Measurements from ENCODE around the gene IL13RA2. TPM values are rescaled to one million over a fixed set of nuclear protein-coding genes. Genes with fewer than 3 reads are reported as not detected.

Gene IL13RA2, protein sequence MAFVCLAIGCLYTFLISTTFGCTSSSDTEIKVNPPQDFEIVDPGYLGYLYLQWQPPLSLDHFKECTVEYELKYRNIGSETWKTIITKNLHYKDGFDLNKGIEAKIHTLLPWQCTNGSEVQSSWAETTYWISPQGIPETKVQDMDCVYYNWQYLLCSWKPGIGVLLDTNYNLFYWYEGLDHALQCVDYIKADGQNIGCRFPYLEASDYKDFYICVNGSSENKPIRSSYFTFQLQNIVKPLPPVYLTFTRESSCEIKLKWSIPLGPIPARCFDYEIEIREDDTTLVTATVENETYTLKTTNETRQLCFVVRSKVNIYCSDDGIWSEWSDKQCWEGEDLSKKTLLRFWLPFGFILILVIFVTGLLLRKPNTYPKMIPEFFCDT
- total RNA-seq (2012; rRNA removed): under 0.01 and 0.28 TPM in 2 replicates
- polyA plus RNA-seq (2012; rRNA removed): 0.10 and 0.14 TPM in 2 replicates
- polyA plus RNA-seq (2012; cell fraction: cytosol; rRNA removed): not detected in 2 replicates
- polyA plus RNA-seq (2012; cell fraction: nucleus; rRNA removed; ENCODE audit: low replicate concordance): not detected in 2 replicates
- Bru-seq, nascent RNA: percentile 21 among the genes with signal in this experiment
- BruChase-seq, experiment 1, labeled RNA remaining after a 6-hour chase: percentile 12 among the genes with signal in this experiment
- percentile 13 among the genes with signal in this experiment for BruChase-seq, experiment 2, labeled RNA remaining after a 2-hour chase
- long read RNA-seq, partial matches to known transcripts: 1 of 1 reads
- long read RNA-seq, other reads (novel, unspliced or antisense): 0 of 1 reads

DNA sequence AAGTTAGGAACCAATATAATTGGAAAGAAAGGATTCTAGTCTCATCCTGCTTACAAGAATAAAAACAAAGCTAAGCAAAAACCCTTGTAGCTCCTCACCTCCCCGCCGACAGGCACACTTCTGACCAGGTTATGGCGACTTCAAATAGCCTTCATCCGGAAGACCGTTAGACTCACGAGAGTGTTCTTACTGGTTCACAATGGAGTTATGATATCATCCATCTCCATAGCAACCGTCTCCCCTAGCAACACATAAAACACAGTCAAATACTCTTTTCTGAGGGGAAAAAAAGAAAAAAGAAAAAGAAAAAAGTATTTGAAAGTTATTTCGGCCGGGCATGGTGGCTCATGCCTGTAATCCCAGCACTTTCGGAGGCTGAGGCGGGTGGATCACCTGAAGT is at the start of gene IL13RA2:
Gene IL13RA2 (minus strand): TSS at position 162 of the 400 bp plus-strand sequence. CDS start 347 bp downstream, outside the sequence.
- H3K9me3 ChIP-seq (ENCODE audit: control insufficient read depth, insufficient read depth, low read length): no peaks in the 10 kb centered on the region
- no peak within 1 kb of the TSS for H3K27ac ChIP-seq (ENCODE audit: insufficient read depth, low read length)
- ATAC-seq (ENCODE audit: low read depth) (no peak), DNase-seq (no peak)
- no peak within 1 kb of the TSS for H4K5ac ChIP-seq (ENCODE audit: low read depth, low read length)
- H3K4ac ChIP-seq (ENCODE audit: low read depth, low read length): no peak within 1 kb of the TSS
- H2AFZ ChIP-seq (replicated peaks; ENCODE audit: low read length, poor library complexity): no peak within 1 kb of the TSS
- no peaks in the 10 kb centered on the region for H3K79me1 ChIP-seq (ENCODE audit: low read depth in 1 of 2, low read length in 2 of 2)
- no peaks in the 10 kb centered on the region for H3K27me3 ChIP-seq (ENCODE audit: control insufficient read depth, insufficient read depth, low read length)
- no peak within 1 kb of the TSS for H4K91ac ChIP-seq (ENCODE audit: insufficient read depth, low read depth, low read length)
- H2BK20ac ChIP-seq (ENCODE audit: low read depth, low read length): no peak within 1 kb of the TSS
- H3K4me3 ChIP-seq (ENCODE audit: insufficient read depth, low read depth, low read length): no peak within 1 kb of the TSS
- H3K9me1 ChIP-seq (ENCODE audit: insufficient read depth, low read length): no peaks in the 10 kb centered on the region
- no peak within 1 kb of the TSS for H3K23ac ChIP-seq (ENCODE audit: low read depth, low read length)
- H3K56ac ChIP-seq (ENCODE audit: extremely low read depth, insufficient read depth, low read length): no peak within 1 kb of the TSS
- no peak within 1 kb of the TSS for H3K14ac ChIP-seq (replicated peaks; ENCODE audit: low read depth, low read length)
- in situ Hi-C loops (cut with MboI; ENCODE audit: low sequenced_read_pairs) (no loop called here), dilution Hi-C loops (cut with HindIII; ENCODE audit: low sequenced_read_pairs, unreplicated experiment) (no loop called here), intact Hi-C loops (cut with micrococcal nuclease) (loop anchor here (5.0 kb wide), 1 partner anchor 110 kb away; no protein-coding TSS in a partner anchor)
- H4K20me1 ChIP-seq (ENCODE audit: insufficient read depth, low read length): no peaks in the 10 kb centered on the region
- H3K36me3 ChIP-seq (ENCODE audit: control insufficient read depth, insufficient read depth, low read length): no peaks in the 10 kb centered on the region
- TF ChIP-seq MAZ (IDR thresholded peaks at IDR 0.05; ENCODE audit: borderline replicate concordance, low read depth, low read length) (no peak), CEBPB (IDR thresholded peaks at IDR 0.05; ENCODE audit: low read depth, low read length) (no peak), BHLHE40 (IDR thresholded peaks at IDR 0.05; ENCODE audit: low read depth, low read length) (no peak)
- TF ChIP-seq, protein P1, sequence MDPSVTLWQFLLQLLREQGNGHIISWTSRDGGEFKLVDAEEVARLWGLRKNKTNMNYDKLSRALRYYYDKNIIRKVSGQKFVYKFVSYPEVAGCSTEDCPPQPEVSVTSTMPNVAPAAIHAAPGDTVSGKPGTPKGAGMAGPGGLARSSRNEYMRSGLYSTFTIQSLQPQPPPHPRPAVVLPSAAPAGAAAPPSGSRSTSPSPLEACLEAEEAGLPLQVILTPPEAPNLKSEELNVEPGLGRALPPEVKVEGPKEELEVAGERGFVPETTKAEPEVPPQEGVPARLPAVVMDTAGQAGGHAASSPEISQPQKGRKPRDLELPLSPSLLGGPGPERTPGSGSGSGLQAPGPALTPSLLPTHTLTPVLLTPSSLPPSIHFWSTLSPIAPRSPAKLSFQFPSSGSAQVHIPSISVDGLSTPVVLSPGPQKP (IDR thresholded peaks at IDR 0.05; ENCODE audit: borderline replicate concordance, low read depth, low read length): no peak
- H4K8ac ChIP-seq (ENCODE audit: low read depth in 2 of 2, low read length in 2 of 2): no peak within 1 kb of the TSS
- H2AK9ac ChIP-seq (replicated peaks; ENCODE audit: low read depth, low read length, poor library complexity): no peak within 1 kb of the TSS
- no TSS peak for BruUV-seq (replicated peaks)
- H2BK120ac ChIP-seq (ENCODE audit: low read depth, low read length): no peak within 1 kb of the TSS
- 53% methylated on average over 3 of the region's 11 CpGs; no CpG with 5 or more reads in 1 of the 2 experiments for WGBS, 2 experiments (ENCODE audit: extremely low coverage in 2 of 2, insufficient read length in 1 of 2)
- no peak within 1 kb of the TSS for H2BK15ac ChIP-seq (ENCODE audit: low read depth, low read length)
- H2AK5ac ChIP-seq (ENCODE audit: low read depth, low read length): no peak within 1 kb of the TSS
- POLR2A ChIA-PET (ENCODE audit: unreplicated experiment): no interaction called here
- H3K18ac ChIP-seq (ENCODE audit: low read depth, low read length): no peak within 1 kb of the TSS; the same call in 1 of the 2 replicates
- H3K4me1 ChIP-seq (ENCODE audit: control insufficient read depth, insufficient read depth, low read length): no peaks in the 10 kb centered on the region; the same call in 1 of the 2 replicates
- CTCF ChIA-PET: interaction anchor here (0.6 to 0.8 kb wide), 2 partner anchors 26 to 30 kb away, joined by 3 read pairs; no protein-coding TSS in a partner anchor
- no peak within 1 kb of the TSS for H3K9ac ChIP-seq (ENCODE audit: low read depth, low read length)
- no peak within 1 kb of the TSS for H2BK5ac ChIP-seq (ENCODE audit: low read depth, low read length, poor library complexity, severe bottlenecking)
- no peak within 1 kb of the TSS for H3K4me2 ChIP-seq (ENCODE audit: low read depth, low read length)
